Measurements from ENCODE around the gene PDE4D.

The PDE4D gene

DNA sequence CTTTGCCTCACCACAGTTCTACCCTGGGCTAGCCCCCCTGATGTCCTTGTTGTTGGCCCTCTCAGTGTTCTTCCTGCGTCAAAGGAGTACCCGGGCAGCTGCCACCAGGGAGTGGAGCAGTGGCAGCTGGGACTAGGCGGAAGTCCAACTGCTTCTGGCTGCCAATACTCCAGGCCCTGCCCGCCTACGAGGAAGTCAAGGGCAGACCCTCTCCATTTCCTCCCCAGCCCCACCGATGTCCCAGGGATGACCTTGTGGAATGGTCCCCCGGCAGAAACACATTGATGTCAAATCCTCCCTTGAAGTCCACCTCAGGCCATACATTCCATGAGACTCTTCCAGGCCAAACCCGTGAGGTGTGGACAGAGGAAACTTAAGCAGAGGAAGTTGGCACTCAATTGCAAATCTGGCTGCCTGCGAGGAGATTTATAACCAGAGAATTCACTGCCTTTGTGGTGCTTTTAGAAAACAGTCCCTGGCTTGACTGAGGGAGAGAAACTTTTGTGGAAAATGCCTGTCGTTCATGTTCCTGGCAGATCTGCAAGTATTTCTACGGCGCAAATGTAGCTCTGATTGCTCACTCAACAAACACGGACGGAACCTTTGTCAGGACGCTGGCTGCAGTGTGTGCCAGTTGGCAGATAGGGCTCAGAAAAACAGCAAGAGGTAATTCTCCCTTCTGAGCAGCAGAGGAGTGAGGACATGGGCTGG, 970.9 kb downstream of the PDE4D start:
- H3K4me3 ChIP-seq (ENCODE audit: low read length): no peak overlapping the region
- H3K27me3 ChIP-seq (replicated peaks; ENCODE audit: insufficient read depth, low read length): no peaks in the 10 kb centered on the region

DNA sequence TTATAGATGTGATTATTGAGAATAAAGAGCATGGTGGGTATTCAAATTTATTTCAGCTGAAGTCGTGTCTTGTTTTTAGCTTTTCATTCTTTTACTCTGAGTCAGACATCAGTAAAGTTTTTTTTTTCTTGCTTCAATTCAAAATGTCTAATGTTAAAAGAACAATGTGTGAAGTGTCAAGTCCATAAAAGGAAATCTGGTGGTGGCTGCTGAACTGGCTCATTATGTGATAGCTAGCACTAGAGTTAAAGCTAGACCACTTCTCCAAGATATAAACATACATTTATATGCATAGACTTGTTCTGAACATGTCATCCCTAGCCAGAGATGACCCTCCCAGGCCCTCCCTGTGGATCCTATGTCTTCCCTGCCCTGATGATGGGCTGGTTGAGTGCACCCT, 972.4 kb downstream of the PDE4D start:
- Histone ChIP-seq H3K27ac (ENCODE audit: low read length) (no peak overlapping the region), H3K9ac (ENCODE audit: low read length) (no peak overlapping the region), H3K4me1 (ENCODE audit: low read length) (no peaks in the 10 kb centered on the region), H4K20me1 (ENCODE audit: insufficient read depth, low read length) (no peaks in the 10 kb centered on the region), H3K27me3 (replicated peaks; ENCODE audit: insufficient read depth, low read length) (no peaks in the 10 kb centered on the region), H3K9me3 (replicated peaks; ENCODE audit: insufficient read depth, low read length) (no peaks in the 10 kb centered on the region), H3K4me2 (ENCODE audit: low read depth, low read length) (no peak overlapping the region), H3K9me2 (replicated peaks; ENCODE audit: insufficient read depth, low read length) (no peaks in the 10 kb centered on the region), H3K79me2 (ENCODE audit: low read length) (no peaks in the 10 kb centered on the region), H3K4me3 (ENCODE audit: low read length) (no peak overlapping the region), H3F3A (ENCODE audit: insufficient read depth, low read length) (no peaks in the 10 kb centered on the region), H3K36me3 (replicated peaks; ENCODE audit: insufficient read depth, low read length) (no peaks in the 10 kb centered on the region), H2AFZ (ENCODE audit: low read length) (no peak overlapping the region)
- TF ChIP-seq EZH2 (optimal IDR thresholded peaks at IDR 0.05; ENCODE audit: low read depth, low read length) (no peak), EZH2phosphoT487 (IDR thresholded peaks at IDR 0.05; ENCODE audit: low read length) (no peak)
- TF ChIP-seq, protein P1, sequence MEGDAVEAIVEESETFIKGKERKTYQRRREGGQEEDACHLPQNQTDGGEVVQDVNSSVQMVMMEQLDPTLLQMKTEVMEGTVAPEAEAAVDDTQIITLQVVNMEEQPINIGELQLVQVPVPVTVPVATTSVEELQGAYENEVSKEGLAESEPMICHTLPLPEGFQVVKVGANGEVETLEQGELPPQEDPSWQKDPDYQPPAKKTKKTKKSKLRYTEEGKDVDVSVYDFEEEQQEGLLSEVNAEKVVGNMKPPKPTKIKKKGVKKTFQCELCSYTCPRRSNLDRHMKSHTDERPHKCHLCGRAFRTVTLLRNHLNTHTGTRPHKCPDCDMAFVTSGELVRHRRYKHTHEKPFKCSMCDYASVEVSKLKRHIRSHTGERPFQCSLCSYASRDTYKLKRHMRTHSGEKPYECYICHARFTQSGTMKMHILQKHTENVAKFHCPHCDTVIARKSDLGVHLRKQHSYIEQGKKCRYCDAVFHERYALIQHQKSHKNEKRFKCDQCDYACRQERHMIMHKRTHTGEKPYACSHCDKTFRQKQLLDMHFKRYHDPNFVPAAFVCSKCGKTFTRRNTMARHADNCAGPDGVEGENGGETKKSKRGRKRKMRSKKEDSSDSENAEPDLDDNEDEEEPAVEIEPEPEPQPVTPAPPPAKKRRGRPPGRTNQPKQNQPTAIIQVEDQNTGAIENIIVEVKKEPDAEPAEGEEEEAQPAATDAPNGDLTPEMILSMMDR (IDR thresholded peaks at IDR 0.05; ENCODE audit: low read length): no peak
- DNase-seq: no peak

More for the DNA sequence above, 970.9 kb downstream of the PDE4D start:
- H3K9me2 ChIP-seq (replicated peaks; ENCODE audit: insufficient read depth, low read length): no peaks in the 10 kb centered on the region
- no peak overlapping the region for H3K9ac ChIP-seq (ENCODE audit: low read length)
- no peaks in the 10 kb centered on the region for H3K4me1 ChIP-seq (ENCODE audit: low read length)
- H3K36me3 ChIP-seq (replicated peaks; ENCODE audit: insufficient read depth, low read length): no peaks in the 10 kb centered on the region
- no peak for DNase-seq
- H3K27ac ChIP-seq (ENCODE audit: low read length): no peak overlapping the region
- H2AFZ ChIP-seq (ENCODE audit: low read length): no peak overlapping the region
- no peaks in the 10 kb centered on the region for H3K9me3 ChIP-seq (replicated peaks; ENCODE audit: insufficient read depth, low read length)
- TF ChIP-seq, protein P1 (IDR thresholded peaks at IDR 0.05; ENCODE audit: low read length): no peak
- no peak for TF ChIP-seq EZH2phosphoT487 (IDR thresholded peaks at IDR 0.05; ENCODE audit: low read length)
- no peak for TF ChIP-seq EZH2 (optimal IDR thresholded peaks at IDR 0.05; ENCODE audit: low read depth, low read length)
- no peaks in the 10 kb centered on the region for H3K79me2 ChIP-seq (ENCODE audit: low read length)
- no peak overlapping the region for H3K4me2 ChIP-seq (ENCODE audit: low read depth, low read length)
- no peaks in the 10 kb centered on the region for H3F3A ChIP-seq (ENCODE audit: insufficient read depth, low read length)
- no peaks in the 10 kb centered on the region for H4K20me1 ChIP-seq (ENCODE audit: insufficient read depth, low read length)

DNA sequence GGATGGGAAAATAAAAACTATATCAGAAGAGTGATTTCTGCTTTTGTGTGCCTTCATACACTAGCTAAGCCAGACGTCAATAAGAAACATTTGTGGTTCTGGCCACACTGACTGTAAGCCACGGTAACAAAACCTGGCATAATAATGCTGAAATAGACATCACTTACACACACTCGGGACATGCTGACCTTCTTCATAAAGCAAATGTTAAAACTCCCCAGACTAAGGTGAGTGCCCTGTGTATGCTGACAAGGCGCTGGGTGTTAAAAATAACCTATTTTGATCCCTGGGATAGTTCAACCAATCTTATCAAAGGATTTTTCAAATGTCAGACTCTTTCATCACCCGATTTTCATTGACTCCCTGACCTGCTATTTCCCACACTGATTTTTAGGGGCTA, 973.7 kb downstream of the PDE4D start:
- H3K4me1 ChIP-seq (ENCODE audit: low read length): no peaks in the 10 kb centered on the region
- no peak for DNase-seq

More for the DNA sequence above, 973.7 kb downstream of the PDE4D start:
- no peak overlapping the region for H3K4me3 ChIP-seq (ENCODE audit: low read length)
- H3K9me3 ChIP-seq (replicated peaks; ENCODE audit: insufficient read depth, low read length): no peaks in the 10 kb centered on the region
- no peak overlapping the region for H3K27ac ChIP-seq (ENCODE audit: low read length)
- H3F3A ChIP-seq (ENCODE audit: insufficient read depth, low read length): no peaks in the 10 kb centered on the region
- no peak overlapping the region for H2AFZ ChIP-seq (ENCODE audit: low read length)
- H3K36me3 ChIP-seq (replicated peaks; ENCODE audit: insufficient read depth, low read length): no peaks in the 10 kb centered on the region
- no peaks in the 10 kb centered on the region for H3K27me3 ChIP-seq (replicated peaks; ENCODE audit: insufficient read depth, low read length)
- TF ChIP-seq EZH2phosphoT487 (IDR thresholded peaks at IDR 0.05; ENCODE audit: low read length) (no peak), EZH2 (optimal IDR thresholded peaks at IDR 0.05; ENCODE audit: low read depth, low read length) (no peak)
- TF ChIP-seq, protein P1 (IDR thresholded peaks at IDR 0.05; ENCODE audit: low read length): no peak
- H3K4me2 ChIP-seq (ENCODE audit: low read depth, low read length): no peak overlapping the region
- H3K9me2 ChIP-seq (replicated peaks; ENCODE audit: insufficient read depth, low read length): no peaks in the 10 kb centered on the region
- no peaks in the 10 kb centered on the region for H3K79me2 ChIP-seq (ENCODE audit: low read length)
- H4K20me1 ChIP-seq (ENCODE audit: insufficient read depth, low read length): no peaks in the 10 kb centered on the region
- no peak overlapping the region for H3K9ac ChIP-seq (ENCODE audit: low read length)

Data from MM.1S (cell line).